ENCODE data around the gene PRSS38.

The PRSS38 gene

GRCh38 chr1:227789084-227790033, 26.1 kb upstream of the PRSS38 start:
- Histone ChIP-seq H3K27ac (ENCODE audit: low read depth, low read length) (no peak overlapping the region), H3K9me3 (ENCODE audit: control insufficient read depth, insufficient read depth, low read depth, low read length) (no peaks in the 10 kb centered on the region), H3K27me3 (ENCODE audit: control insufficient read depth, insufficient read depth, low read length) (peaks cover 42% of the 10 kb centered on the region), H3K4me3 (ENCODE audit: low read depth, low read length) (peak overlapping the region; percentile 65), H3K36me3 (ENCODE audit: control insufficient read depth, insufficient read depth, low read length) (no peaks in the 10 kb centered on the region), H3K9ac (ENCODE audit: low read length) (peak overlapping the region; percentile 60), H3K4me1 (ENCODE audit: control insufficient read depth, insufficient read depth, low read length) (peaks cover 35% of the 10 kb centered on the region)

GRCh38 chr1:227790034-227790400, 25.5 kb upstream of the PRSS38 start:
- H3K9ac ChIP-seq (ENCODE audit: low read length) = no peak overlapping the region
- peaks cover 40% of the 10 kb centered on the region for H3K27me3 ChIP-seq (ENCODE audit: control insufficient read depth, insufficient read depth, low read length)
- no peak overlapping the region for H3K27ac ChIP-seq (ENCODE audit: low read depth, low read length)
- peaks cover 41% of the 10 kb centered on the region for H3K4me1 ChIP-seq (ENCODE audit: control insufficient read depth, insufficient read depth, low read length)
- no peak overlapping the region for H3K4me3 ChIP-seq (ENCODE audit: low read depth, low read length)
- H3K36me3 ChIP-seq (ENCODE audit: control insufficient read depth, insufficient read depth, low read length) = no peaks in the 10 kb centered on the region
- no peaks in the 10 kb centered on the region for H3K9me3 ChIP-seq (ENCODE audit: control insufficient read depth, insufficient read depth, low read depth, low read length)

- Histone ChIP-seq H3K9ac (ENCODE audit: low read length) (no peak overlapping the region), H3K27ac (ENCODE audit: low read depth, low read length) (no peak overlapping the region), H3K4me3 (ENCODE audit: low read depth, low read length) (no peak overlapping the region), H3K27me3 (ENCODE audit: control insufficient read depth, insufficient read depth, low read length) (peaks cover 34% of the 10 kb centered on the region), H3K36me3 (ENCODE audit: control insufficient read depth, insufficient read depth, low read length) (no peaks in the 10 kb centered on the region), H3K4me1 (ENCODE audit: control insufficient read depth, insufficient read depth, low read length) (peaks cover 41% of the 10 kb centered on the region), H3K9me3 (ENCODE audit: control insufficient read depth, insufficient read depth, low read depth, low read length) (no peaks in the 10 kb centered on the region)
Observed at GRCh38 chr1:227790868-227791267, 24.6 kb upstream of the PRSS38 start.

GRCh38 chr1:227791425-227792143, 23.9 kb upstream of the PRSS38 start:
- H3K9me3 ChIP-seq (ENCODE audit: control insufficient read depth, insufficient read depth, low read depth, low read length) = no peaks in the 10 kb centered on the region
- no peaks in the 10 kb centered on the region for H3K36me3 ChIP-seq (ENCODE audit: control insufficient read depth, insufficient read depth, low read length)
- no peak overlapping the region for H3K27ac ChIP-seq (ENCODE audit: low read depth, low read length)
- no peak overlapping the region for H3K9ac ChIP-seq (ENCODE audit: low read length)
- peaks cover 37% of the 10 kb centered on the region for H3K4me1 ChIP-seq (ENCODE audit: control insufficient read depth, insufficient read depth, low read length)
- H3K4me3 ChIP-seq (ENCODE audit: low read depth, low read length) = no peak overlapping the region
- peaks cover 27% of the 10 kb centered on the region for H3K27me3 ChIP-seq (ENCODE audit: control insufficient read depth, insufficient read depth, low read length)

- H3K4me1 ChIP-seq (ENCODE audit: control insufficient read depth, insufficient read depth, low read length) = peaks cover 31% of the 10 kb centered on the region
- no peaks in the 10 kb centered on the region for H3K9me3 ChIP-seq (ENCODE audit: control insufficient read depth, insufficient read depth, low read depth, low read length)
- no peak overlapping the region for H3K4me3 ChIP-seq (ENCODE audit: low read depth, low read length)
- peaks cover 19% of the 10 kb centered on the region for H3K27me3 ChIP-seq (ENCODE audit: control insufficient read depth, insufficient read depth, low read length)
- H3K9ac ChIP-seq (ENCODE audit: low read length) = no peak overlapping the region
- no peaks in the 10 kb centered on the region for H3K36me3 ChIP-seq (ENCODE audit: control insufficient read depth, insufficient read depth, low read length)
- H3K27ac ChIP-seq (ENCODE audit: low read depth, low read length) = no peak overlapping the region
Observed at GRCh38 chr1:227792216-227793078, 23.0 kb upstream of the PRSS38 start.

GRCh38 chr1:227793079-227793947, 22.2 kb upstream of the PRSS38 start:
- Histone ChIP-seq H3K36me3 (ENCODE audit: control insufficient read depth, insufficient read depth, low read length) (no peaks in the 10 kb centered on the region), H3K4me1 (ENCODE audit: control insufficient read depth, insufficient read depth, low read length) (peaks cover 31% of the 10 kb centered on the region), H3K9me3 (ENCODE audit: control insufficient read depth, insufficient read depth, low read depth, low read length) (no peaks in the 10 kb centered on the region), H3K4me3 (ENCODE audit: low read depth, low read length) (no peak overlapping the region), H3K27ac (ENCODE audit: low read depth, low read length) (no peak overlapping the region; the same call in 1 of the 2 replicates), H3K9ac (ENCODE audit: low read length) (no peak overlapping the region), H3K27me3 (ENCODE audit: control insufficient read depth, insufficient read depth, low read length) (peaks cover 15% of the 10 kb centered on the region)

GRCh38 chr1:227793948-227794816, 21.3 kb upstream of the PRSS38 start:
- peaks cover 10% of the 10 kb centered on the region for H3K27me3 ChIP-seq (ENCODE audit: control insufficient read depth, insufficient read depth, low read length)
- no peaks in the 10 kb centered on the region for H3K9me3 ChIP-seq (ENCODE audit: control insufficient read depth, insufficient read depth, low read depth, low read length)
- H3K9ac ChIP-seq (ENCODE audit: low read length) = no peak overlapping the region
- no peak overlapping the region; the same call in 1 of the 2 replicates for H3K27ac ChIP-seq (ENCODE audit: low read depth, low read length)
- H3K4me3 ChIP-seq (ENCODE audit: low read depth, low read length) = no peak overlapping the region
- no peaks in the 10 kb centered on the region for H3K36me3 ChIP-seq (ENCODE audit: control insufficient read depth, insufficient read depth, low read length)
- peaks cover 28% of the 10 kb centered on the region for H3K4me1 ChIP-seq (ENCODE audit: control insufficient read depth, insufficient read depth, low read length)

- no peak overlapping the region for H3K27ac ChIP-seq (ENCODE audit: low read depth, low read length)
- no peaks in the 10 kb centered on the region for H3K36me3 ChIP-seq (ENCODE audit: control insufficient read depth, insufficient read depth, low read length)
- no peak overlapping the region for H3K9ac ChIP-seq (ENCODE audit: low read length)
Observed at GRCh38 chr1:227794817-227795192, 20.7 kb upstream of the PRSS38 start.

GRCh38 chr1:227795732-227796131, 19.7 kb upstream of the PRSS38 start:
- no peak overlapping the region for H3K4me3 ChIP-seq (ENCODE audit: low read depth, low read length)

More at GRCh38 chr1:227794817-227795192, 20.7 kb upstream of the PRSS38 start:
- Histone ChIP-seq H3K4me3 (ENCODE audit: low read depth, low read length) (no peak overlapping the region), H3K4me1 (ENCODE audit: control insufficient read depth, insufficient read depth, low read length) (peaks cover 23% of the 10 kb centered on the region), H3K9me3 (ENCODE audit: control insufficient read depth, insufficient read depth, low read depth, low read length) (no peaks in the 10 kb centered on the region), H3K27me3 (ENCODE audit: control insufficient read depth, insufficient read depth, low read length) (peaks cover 7% of the 10 kb centered on the region; the same call in 1 of the 2 replicates)

More at GRCh38 chr1:227795732-227796131, 19.7 kb upstream of the PRSS38 start:
- Histone ChIP-seq H3K4me1 (ENCODE audit: control insufficient read depth, insufficient read depth, low read length) (peaks cover 23% of the 10 kb centered on the region), H3K36me3 (ENCODE audit: control insufficient read depth, insufficient read depth, low read length) (no peaks in the 10 kb centered on the region), H3K27ac (ENCODE audit: low read depth, low read length) (0 out of 2 replicates have a peak overlapping the region, but pooled peaks have one; percentile 21), H3K9me3 (ENCODE audit: control insufficient read depth, insufficient read depth, low read depth, low read length) (no peaks in the 10 kb centered on the region), H3K9ac (ENCODE audit: low read length) (no peak overlapping the region), H3K27me3 (ENCODE audit: control insufficient read depth, insufficient read depth, low read length) (peaks cover 7% of the 10 kb centered on the region; the same call in 1 of the 2 replicates)

Data from HUES6 (cell line).